AG10803 (cell line): Measurements from ENCODE around the gene WDR1.

ENCODE experiments used
- DNase-seq: peaks from one replicate; pipeline ENCODE4 v3.0.0; 2010; ENCODE audit warnings: low read depth
- H3K4me3 ChIP-seq: 2 replicates; pipeline ENCODE4 v1.5.1; 2011; ENCODE audit warnings: mild to moderate bottlenecking, low read length, control low read depth
- TF ChIP-seq, protein P1 (sequence below): conservative IDR thresholded peaks from 2 replicates; pipeline ENCODE4 v1.5.1; 2011; ENCODE audit warnings: mild to moderate bottlenecking, low read length, control low read depth, inconsistent platforms

Gene WDR1

DNA sequence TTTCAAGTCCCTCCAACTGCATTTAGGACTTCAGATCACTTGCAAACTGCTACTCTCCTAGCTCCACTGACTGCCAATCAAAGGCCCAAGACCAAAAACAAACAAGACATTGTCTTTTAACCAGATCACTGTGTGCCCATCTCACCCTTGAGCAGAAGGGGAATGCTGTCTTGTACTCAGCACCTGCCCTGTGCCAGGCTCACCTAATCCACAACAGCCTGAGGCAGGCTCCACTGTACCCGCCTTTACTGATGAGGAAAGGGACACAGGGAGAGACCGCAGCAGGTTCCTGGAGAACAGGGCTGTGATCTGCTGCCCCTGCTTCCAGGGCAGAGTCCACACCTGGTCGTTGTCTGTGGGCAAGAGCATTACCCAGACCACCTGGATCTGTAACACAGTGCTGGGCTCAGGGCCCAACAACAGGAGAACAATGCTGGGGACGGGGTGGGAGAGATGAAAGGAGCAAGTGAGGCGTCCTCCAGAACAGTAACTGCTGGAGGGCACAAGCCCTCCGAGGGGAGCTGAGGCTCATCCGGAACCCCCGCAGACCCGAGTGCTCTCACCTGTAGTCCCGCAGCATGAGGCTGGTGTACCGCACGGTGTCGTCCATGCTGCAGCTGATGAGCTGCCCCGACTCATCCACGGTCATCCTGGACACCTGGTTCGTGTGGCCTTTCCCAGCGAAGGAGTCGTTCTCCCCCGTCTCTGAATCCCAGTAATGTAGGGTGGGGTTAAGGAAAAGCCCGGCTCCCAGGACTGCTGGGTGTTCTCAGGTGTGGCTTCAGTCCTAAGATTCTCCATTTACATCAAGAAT is 33.9 kb downstream of the WDR1 start:
- TF ChIP-seq, protein P1, sequence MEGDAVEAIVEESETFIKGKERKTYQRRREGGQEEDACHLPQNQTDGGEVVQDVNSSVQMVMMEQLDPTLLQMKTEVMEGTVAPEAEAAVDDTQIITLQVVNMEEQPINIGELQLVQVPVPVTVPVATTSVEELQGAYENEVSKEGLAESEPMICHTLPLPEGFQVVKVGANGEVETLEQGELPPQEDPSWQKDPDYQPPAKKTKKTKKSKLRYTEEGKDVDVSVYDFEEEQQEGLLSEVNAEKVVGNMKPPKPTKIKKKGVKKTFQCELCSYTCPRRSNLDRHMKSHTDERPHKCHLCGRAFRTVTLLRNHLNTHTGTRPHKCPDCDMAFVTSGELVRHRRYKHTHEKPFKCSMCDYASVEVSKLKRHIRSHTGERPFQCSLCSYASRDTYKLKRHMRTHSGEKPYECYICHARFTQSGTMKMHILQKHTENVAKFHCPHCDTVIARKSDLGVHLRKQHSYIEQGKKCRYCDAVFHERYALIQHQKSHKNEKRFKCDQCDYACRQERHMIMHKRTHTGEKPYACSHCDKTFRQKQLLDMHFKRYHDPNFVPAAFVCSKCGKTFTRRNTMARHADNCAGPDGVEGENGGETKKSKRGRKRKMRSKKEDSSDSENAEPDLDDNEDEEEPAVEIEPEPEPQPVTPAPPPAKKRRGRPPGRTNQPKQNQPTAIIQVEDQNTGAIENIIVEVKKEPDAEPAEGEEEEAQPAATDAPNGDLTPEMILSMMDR = no peak
- DNase-seq = no peak
- no peak overlapping the region for H3K4me3 ChIP-seq

DNA sequence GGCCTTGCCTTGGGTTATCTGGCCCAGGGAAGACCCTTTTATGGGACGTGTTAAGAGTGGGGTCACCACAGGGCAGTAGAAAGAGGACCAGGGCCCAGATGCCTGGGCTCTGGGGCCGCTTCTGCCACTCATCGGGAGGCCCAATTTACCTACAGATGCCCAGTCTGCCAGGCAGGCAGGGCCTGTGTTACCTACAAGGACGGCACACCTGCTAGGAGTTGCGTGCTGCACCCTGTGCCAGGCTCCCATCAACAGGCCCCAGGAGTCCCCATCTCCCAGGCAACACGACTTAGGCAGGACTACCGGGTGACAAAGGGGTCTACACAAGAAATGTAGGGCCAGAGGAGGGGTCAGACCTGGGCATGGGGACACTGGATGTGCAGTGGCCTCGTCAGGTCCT is 34.6 kb downstream of the WDR1 start:
- no peak for DNase-seq
- TF ChIP-seq, protein P1 = no peak
- H3K4me3 ChIP-seq = no peak overlapping the region

DNA sequence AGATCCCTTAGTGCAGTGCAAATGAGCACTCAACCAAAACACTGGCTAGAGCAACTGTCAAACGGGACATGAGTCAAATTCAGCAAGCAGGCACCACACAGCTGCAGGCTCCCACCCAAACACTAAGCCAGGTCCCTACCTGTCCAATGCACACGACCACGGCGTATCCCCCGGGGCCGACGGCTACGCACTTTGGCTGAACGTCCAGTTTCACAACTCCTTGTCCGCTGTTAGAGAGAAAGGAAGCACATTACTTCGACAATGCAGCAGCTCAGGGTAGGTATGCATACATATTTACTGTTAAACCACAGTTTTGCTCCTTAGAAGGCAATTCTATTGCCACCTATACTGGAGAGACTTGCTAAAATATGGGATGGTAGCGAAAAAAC is 35.4 kb downstream of the WDR1 start:
- H3K4me3 ChIP-seq = no peak overlapping the region
- no peak for DNase-seq
- TF ChIP-seq, protein P1 = no peak

DNA sequence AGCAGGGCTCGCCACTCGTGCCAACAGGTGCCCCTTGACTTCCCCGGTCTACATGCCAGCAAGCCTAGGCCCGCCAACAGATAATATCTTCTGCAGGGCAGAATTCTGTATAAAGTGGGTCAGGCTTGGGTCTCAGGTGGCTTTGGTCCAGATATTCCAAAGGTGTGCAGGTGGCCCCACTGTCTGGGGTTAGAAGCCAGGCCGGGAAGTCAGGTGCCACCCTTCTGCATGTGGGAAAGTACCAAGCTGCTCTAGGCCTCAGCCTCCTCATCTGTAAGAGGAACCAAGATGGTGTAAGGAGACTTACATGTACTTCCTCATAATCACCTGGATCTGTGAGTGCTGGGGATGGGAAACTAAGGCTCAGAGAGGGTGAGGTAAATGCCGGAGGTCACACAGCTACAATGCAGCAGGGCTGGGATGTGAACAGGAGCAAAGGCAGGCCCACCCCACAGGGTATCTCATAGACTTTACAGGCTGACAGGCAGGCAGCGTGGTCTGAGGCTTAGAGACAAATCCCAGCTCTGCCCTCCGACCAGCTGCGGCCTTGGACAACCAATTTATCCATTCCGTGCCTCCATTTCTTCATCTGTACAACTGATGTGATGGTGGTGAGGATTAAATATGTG is 35.9 kb downstream of the WDR1 start:
- no peak for DNase-seq
- TF ChIP-seq, protein P1 = no peak
- no peak overlapping the region for H3K4me3 ChIP-seq

DNA sequence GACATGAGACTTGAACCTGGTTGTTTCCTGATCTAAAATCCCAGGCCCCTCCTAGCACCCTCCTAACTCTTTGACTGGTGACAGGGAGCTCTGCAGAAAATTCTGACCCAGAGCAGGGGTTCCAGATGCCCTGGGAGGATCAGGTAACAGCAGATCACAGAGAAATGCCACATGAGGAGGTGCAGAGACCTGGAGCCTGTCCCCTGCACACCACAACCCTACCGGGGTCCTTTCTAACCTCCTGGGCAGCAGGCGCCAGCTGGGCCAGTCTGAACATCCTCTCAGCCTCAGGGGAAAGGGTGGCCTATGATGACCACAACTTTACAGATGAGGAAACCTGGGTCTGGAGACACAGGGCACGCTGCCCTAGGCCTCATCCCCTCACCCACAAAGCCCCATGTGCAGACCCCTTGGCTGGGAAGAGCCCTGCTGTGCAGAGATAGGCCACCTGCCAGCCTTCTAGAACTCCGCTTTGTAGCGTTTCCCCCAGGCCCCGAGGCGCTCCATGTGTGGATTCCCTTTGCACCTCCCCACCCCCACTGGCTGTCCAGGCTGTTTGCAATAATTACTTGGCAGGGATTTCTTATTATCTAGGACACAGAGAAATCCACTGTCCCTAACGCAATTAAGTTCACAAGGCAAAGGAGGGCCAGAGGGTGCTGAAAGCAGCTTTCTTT is 36.5 kb downstream of the WDR1 start:
- TF ChIP-seq, protein P1 = no peak
- H3K4me3 ChIP-seq = no peak overlapping the region
- no peak for DNase-seq

DNA sequence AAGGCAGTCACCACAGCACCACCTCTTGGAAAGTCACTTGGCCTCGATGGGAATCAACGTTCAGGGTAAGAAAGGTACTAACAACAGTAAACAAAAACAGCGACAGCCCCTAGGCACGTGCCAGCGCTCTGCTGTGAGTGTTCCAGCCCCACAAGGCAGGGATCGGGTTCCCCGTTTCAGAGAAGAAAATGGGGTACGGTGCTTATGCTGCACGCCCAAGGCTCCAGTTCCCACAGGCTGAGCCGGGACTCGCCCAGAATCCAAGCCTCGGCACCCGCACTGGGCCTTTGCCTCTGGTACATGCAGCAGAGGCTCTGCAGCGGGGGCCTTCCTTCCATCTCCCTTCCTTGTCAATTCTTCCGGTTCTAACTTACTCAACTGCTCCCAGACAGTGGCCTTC is 37.3 kb downstream of the WDR1 start:
- TF ChIP-seq, protein P1 = no peak
- no peak overlapping the region for H3K4me3 ChIP-seq
- no peak for DNase-seq
